Lung (tissue), 12 donors: ENCODE data around the gene CDH16. TPM values are rescaled to one million over a fixed set of nuclear protein-coding genes. Genes with fewer than 3 reads are reported as not detected.

Experiments used
- ATAC-seq: fragments of 200-7000 bp; cut with Tn5 transposase; one replicate; pipeline ENCODE4 v1.9.1; 2020; ENCODE audit warnings: moderate number of reproducible peaks; ENCODE audit not compliant: insufficient read depth, low FRiP score
- DNase-seq, 3 donors: peaks; one replicate each; pipeline ENCODE4 v3.0.0-alpha.2; 2013 to 2017
- H3K27ac ChIP-seq, 2 donors: one replicate each; pipeline ENCODE4 v1.5.1; 2013; ENCODE audit warnings: mild to moderate bottlenecking in 2 of 2, moderate library complexity in 2 of 2, control low read depth in 1 of 2, inconsistent platforms in 1 of 2, low read depth in 1 of 2, low read length in 1 of 2
- H3K27me3 ChIP-seq, 3 donors: one replicate each; pipeline ENCODE4 v1.5.1; 2013; ENCODE audit warnings: low read length in 2 of 3; ENCODE audit not compliant: control insufficient read depth in 3 of 3, insufficient read depth in 3 of 3
- H3K36me3 ChIP-seq, 4 donors: one replicate each; pipeline ENCODE4 v1.5.1; 2013; ENCODE audit warnings: low read length in 4 of 4, mild to moderate bottlenecking in 1 of 4, moderate library complexity in 1 of 4; ENCODE audit not compliant: control insufficient read depth in 4 of 4, insufficient read depth in 4 of 4
- H3K4me1 ChIP-seq, 5 donors: one replicate each; pipeline ENCODE4 v1.5.1; 2013; ENCODE audit warnings: low read length in 5 of 5, mild to moderate bottlenecking in 2 of 5, moderate library complexity in 1 of 5; ENCODE audit not compliant: control insufficient read depth in 5 of 5, insufficient read depth in 5 of 5
- H3K4me3 ChIP-seq: one replicate; pipeline ENCODE4 v1.5.1; 2013; ENCODE audit warnings: mild to moderate bottlenecking, control low read depth, moderate library complexity
- H3K9ac ChIP-seq, 2 donors: one replicate each; pipeline ENCODE4 v1.5.1; 2013; ENCODE audit warnings: low read length in 2 of 2, control low read depth in 1 of 2; ENCODE audit not compliant: insufficient read depth in 1 of 2
- H3K9me3 ChIP-seq, 4 donors: one replicate each; pipeline ENCODE4 v1.5.1; 2013; ENCODE audit warnings: low read length in 3 of 4, mild to moderate bottlenecking in 1 of 4, moderate library complexity in 1 of 4; ENCODE audit not compliant: control insufficient read depth in 4 of 4, insufficient read depth in 3 of 4
- CTCF ChIP-seq: IDR thresholded peaks from 2 replicates; pipeline ENCODE4 v1.5.1; 2012; ENCODE audit warnings: mild to moderate bottlenecking; ENCODE audit errors: control extremely low read depth, extremely low read depth
- WGBS, 2 donors: extraction: QIAGEN DNeasy Blood & Tissue Kit; methylation state at CpG; one replicate each; pipeline ENCODE4 v1.1.7; 2013; 5-methylcytosine and 5-hydroxymethylcytosine counted together
- polyA plus RNA-seq, 2 donors: library from polyadenylated mRNA; stranded (reverse); fragments of 200-250 nt; gene quantifications; one replicate each; pipeline ENCODE4 v1.2.1, GENCODE V29; 2013
- total RNA-seq, 2 donors: library from RNA; depleted of rRNA in 1 of 2; stranded (reverse); fragments of >200 nt in 1 of 2; gene quantifications; one replicate each; pipeline ENCODE4 v1.2.1, GENCODE V29; 2014 to 2021
- donor health status: control.
- donor health status: control.
- donor health status: Bipolar disorder and iron deficiency.
- donor health status: healthy.
- donor health status: DM: yes; HTN: yes; CAD: no.

Gene CDH16
- total and polyA plus RNA-seq, 4 donors, result 0.25 to 1.7 (median 0.64) TPM; not detected in 1

DNA sequence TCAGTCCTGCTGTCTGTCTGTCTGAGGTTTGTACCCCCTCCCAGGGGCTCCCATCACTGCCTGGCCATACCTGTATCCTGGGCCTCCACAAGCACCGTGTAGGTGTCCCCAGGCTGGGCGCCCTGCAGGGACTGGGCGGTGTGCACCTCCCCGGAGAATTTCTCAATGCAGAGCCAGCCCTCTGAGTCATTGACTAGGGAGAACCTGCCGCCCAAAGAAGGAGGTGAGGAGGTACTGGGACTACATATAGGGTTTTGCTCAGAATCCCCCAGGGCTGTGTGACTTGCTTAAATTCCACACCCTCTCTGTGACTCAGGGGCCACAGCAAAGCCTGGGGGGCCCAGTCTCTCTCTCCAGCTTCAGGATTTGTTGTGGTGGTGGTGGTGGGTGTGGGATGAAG, 7.6 kb downstream of the CDH16 start:
- H3K27me3 ChIP-seq, result no peaks in the 10 kb centered on the region
- peaks cover 0 to 7% (median 0%) of the 10 kb centered on the region in 5 donors for H3K4me1 ChIP-seq
- WGBS, 2 donors, result 81 to 82% methylated on average over 5 of the region's 5 CpGs
- H3K9ac ChIP-seq, result no peak overlapping the region
- H3K9me3 ChIP-seq, result no peaks in the 10 kb centered on the region
- H3K36me3 ChIP-seq, result no peaks in the 10 kb centered on the region
- DNase-seq, result no peak
- ATAC-seq, result no peak
- no peak for TF ChIP-seq CTCF
- no peak overlapping the region for H3K27ac ChIP-seq
- no peak overlapping the region for H3K4me3 ChIP-seq

DNA sequence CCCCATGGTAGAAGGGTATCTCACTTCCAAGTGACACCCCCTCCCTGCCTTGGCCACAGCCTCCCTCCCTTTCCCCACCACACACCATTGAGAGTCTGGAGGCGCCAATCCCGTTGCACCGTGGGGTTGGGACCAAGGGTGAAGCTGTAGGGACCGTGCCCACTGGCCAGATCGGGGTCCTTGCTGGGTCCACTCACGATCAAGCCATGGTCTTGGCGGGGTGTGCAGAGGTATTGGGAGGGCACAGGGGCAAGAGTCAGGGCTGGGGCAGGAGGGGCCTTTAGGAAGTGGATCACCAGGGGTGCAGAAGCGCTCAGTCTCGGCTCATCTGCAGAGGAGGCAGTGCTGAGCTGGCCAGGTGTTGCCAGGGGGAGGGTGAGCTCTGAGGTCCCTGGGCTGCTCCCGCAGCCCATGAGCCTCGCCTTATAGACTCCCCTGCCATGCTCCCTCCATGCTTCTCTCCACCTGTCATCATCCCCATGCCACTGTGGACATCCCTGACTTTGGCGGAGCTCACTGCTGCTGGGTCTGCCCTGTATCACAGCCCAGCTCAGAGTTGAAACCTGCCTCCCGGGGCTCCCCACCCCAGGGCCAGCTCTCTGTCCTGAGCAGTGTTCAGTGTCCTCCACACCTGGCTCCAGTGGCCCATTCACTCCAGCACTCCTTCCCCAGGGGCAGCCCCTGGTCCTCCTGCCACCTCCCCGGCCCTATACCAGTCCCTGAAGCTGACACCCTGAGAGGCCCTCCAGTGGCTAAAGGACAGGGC, 8.3 kb downstream of the CDH16 start:
- H3K36me3 ChIP-seq, result no peaks in the 10 kb centered on the region
- ATAC-seq (no peak), DNase-seq (no peak)
- H3K27ac ChIP-seq, result no peak overlapping the region
- 89% methylated on average over 14 of the region's 14 CpGs for WGBS, 2 donors
- no peak for TF ChIP-seq CTCF
- no peak overlapping the region for H3K4me3 ChIP-seq
- H3K9me3 ChIP-seq, result no peaks in the 10 kb centered on the region
- no peak overlapping the region for H3K9ac ChIP-seq
- peaks cover 2 to 10% (median 6%) of the 10 kb centered on the region in 5 donors for H3K4me1 ChIP-seq
- H3K27me3 ChIP-seq, result no peaks in the 10 kb centered on the region

DNA sequence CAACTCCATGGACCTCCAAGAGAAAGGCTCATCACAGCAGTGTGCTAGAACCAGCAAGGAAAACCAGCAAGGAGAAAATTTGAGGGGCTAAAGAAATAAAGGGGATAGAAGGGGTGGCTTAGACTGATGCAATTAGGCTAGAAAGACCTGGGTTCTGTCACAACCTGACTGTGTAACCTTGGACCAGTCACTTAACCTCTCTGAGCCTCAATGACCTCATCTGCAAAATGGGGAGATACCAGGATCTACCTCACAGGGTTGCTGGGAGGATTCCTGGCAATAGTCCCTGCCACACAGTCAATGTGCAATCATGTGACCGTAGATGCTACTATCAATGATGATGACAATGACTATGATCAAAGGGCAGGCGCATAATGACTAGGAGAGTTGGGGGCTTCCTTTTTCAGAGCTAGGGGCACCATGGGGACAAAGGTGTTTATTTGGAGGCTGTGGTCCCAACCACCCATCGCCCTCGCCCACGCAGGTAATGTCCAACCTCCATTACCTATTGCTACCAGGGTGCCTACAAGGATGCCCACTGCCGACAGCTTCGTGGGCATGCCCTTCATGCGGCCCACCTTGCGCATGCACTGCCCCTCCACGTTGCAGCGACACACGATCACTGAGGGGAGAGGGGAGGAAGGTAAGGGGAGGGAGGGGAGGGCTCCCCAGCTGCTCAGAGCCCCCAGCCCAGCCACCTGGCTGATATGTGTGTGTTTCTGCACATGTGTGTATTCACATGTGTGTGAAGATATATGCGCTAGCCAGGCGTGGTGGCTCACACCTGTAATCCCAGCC, 9.7 kb downstream of the CDH16 start:
- Histone ChIP-seq H3K9me3 (no peaks in the 10 kb centered on the region), H3K4me3 (no peak overlapping the region), H3K4me1 (peaks cover 5 to 24% (median 14%) of the 10 kb centered on the region in 5 donors), H3K27me3 (no peaks in the 10 kb centered on the region), H3K36me3 (no peaks in the 10 kb centered on the region), H3K27ac (no peak overlapping the region), H3K9ac (no peak overlapping the region)
- DNase-seq, result no peak
- 93 to 95% methylated on average over 14 of the region's 14 CpGs for WGBS, 2 donors
- no peak for TF ChIP-seq CTCF
- ATAC-seq, result no peak
